Activated CD8-positive, alpha-beta memory T cell treated with anti-CD3 and anti-CD28 coated beads for 1 hour (primary cell): ENCODE data around the gene FBLN2.

Experiments
- DNase-seq, 2 donors: peaks; one replicate each; pipeline ENCODE4 v3.0.0-alpha.2; 2020; ENCODE audit warnings: low read depth in 1 of 2; ENCODE audit errors: extremely low read depth in 1 of 2

FBLN2 gene

GRCh38 chr3:13617097-13617738 is 68.3 kb downstream of the FBLN2 start:
- no peak for DNase-seq

- DNase-seq, result no peak
These were observed 69.1 kb downstream of the FBLN2 start for GRCh38 chr3:13617981-13618380.

GRCh38 chr3:13618836-13619235 is 69.9 kb downstream of the FBLN2 start:
- DNase-seq, result no peak

- DNase-seq, result no peak
These were observed 70.8 kb downstream of the FBLN2 start for GRCh38 chr3:13619661-13620230.

GRCh38 chr3:13620281-13620680 is 71.4 kb downstream of the FBLN2 start:
- DNase-seq, result no peak

- DNase-seq, result no peak
These were observed 71.9 kb downstream of the FBLN2 start for GRCh38 chr3:13620776-13621365.

- peak; percentile 15 to 28 for DNase-seq
These were observed 72.7 kb downstream of the FBLN2 start for GRCh38 chr3:13621381-13622221.

GRCh38 chr3:13622356-13622755 is 73.4 kb downstream of the FBLN2 start:
- DNase-seq, result no peak

- no peak for DNase-seq
These were observed 74.3 kb downstream of the FBLN2 start for GRCh38 chr3:13623101-13623654.

- no peak for DNase-seq
These were observed 75.1 kb downstream of the FBLN2 start for GRCh38 chr3:13624021-13624420.

- no peak for DNase-seq
These were observed 75.8 kb downstream of the FBLN2 start for GRCh38 chr3:13624671-13625125.

GRCh38 chr3:13626396-13626795 is 77.5 kb downstream of the FBLN2 start:
- DNase-seq, result no peak

GRCh38 chr3:13626915-13627460 is 78.1 kb downstream of the FBLN2 start:
- no peak for DNase-seq

- DNase-seq, result no peak
These were observed 78.8 kb downstream of the FBLN2 start for GRCh38 chr3:13627681-13628080.

- no peak for DNase-seq
These were observed 79.5 kb downstream of the FBLN2 start for GRCh38 chr3:13628432-13628831.

GRCh38 chr3:13628841-13629551 is 80.1 kb downstream of the FBLN2 start:
- no peak for DNase-seq

GRCh38 chr3:13629644-13630043 is 80.7 kb downstream of the FBLN2 start:
- no peak for DNase-seq

GRCh38 chr3:13631256-13631655 is 82.3 kb downstream of the FBLN2 start:
- no peak for DNase-seq

GRCh38 chr3:13633176-13633575 is 84.3 kb downstream of the FBLN2 start:
- DNase-seq, result no peak

- DNase-seq, result no peak
These were observed 85.2 kb downstream of the FBLN2 start for GRCh38 chr3:13634151-13634550.
